GM12878 (cell line): ENCODE results near the gene OTULIN.

ENCODE experiments used
- BCLAF1 ChIP-seq: fragments of 450-650 bp; IDR thresholded peaks from 2 replicates; pipeline ENCODE4 v1.6.1; 2017; ENCODE audit warnings: antibody characterized with exemption, mild to moderate bottlenecking, moderate library complexity
- CBFB ChIP-seq: IDR thresholded peaks from 2 replicates; pipeline ENCODE4 v1.6.1; 2016; ENCODE audit warnings: antibody characterized with exemption, low read depth
- CTCF ChIP-seq, 3 experiments: IDR thresholded peaks in 2 of 3; conservative IDR thresholded peaks in 1 of 3; 2 replicates each; pipeline ENCODE4 v1.5.1; 2011; ENCODE audit warnings: low read depth in 3 of 3, low read length in 3 of 3, mild to moderate bottlenecking in 3 of 3, control low read depth in 2 of 3, moderate library complexity in 2 of 3, inconsistent platforms in 1 of 3, mixed read lengths in 1 of 3; ENCODE audit not compliant: control insufficient read depth in 2 of 3, insufficient read depth in 1 of 3; ENCODE audit errors: extremely low read depth in 1 of 3
- PML ChIP-seq: IDR thresholded peaks from 2 replicates; pipeline ENCODE4 v1.6.1; 2012; ENCODE audit warnings: low read length, inconsistent platforms
- POLR2A ChIP-seq: IDR thresholded peaks from 2 replicates; pipeline ENCODE4 v1.6.1; 2011; ENCODE audit warnings: low read depth, mild to moderate bottlenecking, low read length
- TCF3 ChIP-seq: IDR thresholded peaks from 2 replicates; pipeline ENCODE4 v1.6.1; 2012; ENCODE audit warnings: low read depth, mild to moderate bottlenecking, low read length, borderline replicate concordance; ENCODE audit not compliant: insufficient read depth

- TF ChIP-seq CTCF (IDR thresholded peaks at IDR 0.05 in 2 of 3, conservative IDR thresholded peaks at IDR 0.05 in 1 of 3; ENCODE audit: control insufficient read depth in 2 of 3, extremely low read depth in 1 of 3, insufficient read depth in 1 of 3, low read depth in 3 of 3, low read length in 3 of 3) (no peak), PML (no peak), POLR2A (no peak), TCF3 (no peak), BCLAF1 (no peak), CBFB (no peak)
Measured at GRCh38 chr5:14726066-14726838, 61.7 kb downstream of the OTULIN start.
